GM12891 (cell line): Measurements from ENCODE around the gene HSPA4.

Experiments
- DNase-seq: peaks from one replicate; pipeline ENCODE4 v3.0.0; 2011; ENCODE audit warnings: low spot score; ENCODE audit not compliant: insufficient read length
- FAIRE-seq: peaks from 2 replicates; lab custom pipeline; 2011; peaks lifted over from hg19 to GRCh38; lab: Jason Lieb, UNC
- PAX5 ChIP-seq: IDR thresholded peaks from 2 replicates; pipeline ENCODE4 v1.6.1; 2011; ENCODE audit warnings: low read length, moderate library complexity, mild to moderate bottlenecking; ENCODE audit not compliant: insufficient read depth, severe bottlenecking
- POLR2A ChIP-seq: IDR thresholded peaks from 2 replicates; pipeline ENCODE4 v1.6.1; 2011; ENCODE audit warnings: low read depth, low read length, control low read depth
- POLR2AphosphoS5 ChIP-seq: IDR thresholded peaks from 2 replicates; pipeline ENCODE4 v1.6.1; 2011; ENCODE audit warnings: low read depth, low read length, control low read depth
- POU2F2 ChIP-seq: IDR thresholded peaks from 2 replicates; pipeline ENCODE4 v1.6.1; 2011; ENCODE audit warnings: low read depth, mild to moderate bottlenecking, control low read depth, low read length, moderate library complexity
- SPI1 ChIP-seq: IDR thresholded peaks from 2 replicates; pipeline ENCODE4 v1.6.1; 2011; ENCODE audit warnings: low read depth, low read length, control low read depth
- TAF1 ChIP-seq: IDR thresholded peaks from 2 replicates; pipeline ENCODE4 v1.6.1; 2011; ENCODE audit warnings: low read depth, low read length, control low read depth

Gene HSPA4

GRCh38 chr5:133112026-133112660 lies 60.3 kb downstream of the HSPA4 start:
- no peak for DNase-seq
- no peak for FAIRE-seq
- TF ChIP-seq SPI1 (no peak), TAF1 (no peak), PAX5 (no peak), POLR2A (no peak), POU2F2 (no peak), POLR2AphosphoS5 (no peak)

GRCh38 chr5:133113331-133114061 lies 61.7 kb downstream of the HSPA4 start:
- TF ChIP-seq SPI1 (no peak), TAF1 (no peak), POLR2AphosphoS5 (no peak), POU2F2 (no peak)
- FAIRE-seq (no peak), DNase-seq (no peak)

GRCh38 chr5:133114166-133114932 lies 62.5 kb downstream of the HSPA4 start:
- FAIRE-seq (no peak), DNase-seq (no peak)
- TF ChIP-seq SPI1, result no peak
- no peak for TF ChIP-seq POLR2A
- TF ChIP-seq PAX5, result no peak
- TF ChIP-seq POU2F2, result no peak
- no peak for TF ChIP-seq POLR2AphosphoS5
- TF ChIP-seq TAF1, result no peak

- FAIRE-seq, result no peak
- no peak for TF ChIP-seq SPI1
- no peak for TF ChIP-seq POLR2AphosphoS5
- no peak for TF ChIP-seq POU2F2
- TF ChIP-seq PAX5, result no peak
- no peak for TF ChIP-seq TAF1
- no peak for TF ChIP-seq POLR2A
- DNase-seq, result no peak
Observed at GRCh38 chr5:133114933-133115310, 63.1 kb downstream of the HSPA4 start.

GRCh38 chr5:133116601-133117000 lies 64.8 kb downstream of the HSPA4 start:
- FAIRE-seq (no peak), DNase-seq (no peak)
- TF ChIP-seq PAX5 (no peak), POLR2AphosphoS5 (no peak), POU2F2 (no peak), SPI1 (no peak), POLR2A (no peak), TAF1 (no peak)

GRCh38 chr5:133117166-133117911 lies 65.5 kb downstream of the HSPA4 start:
- DNase-seq (no peak), FAIRE-seq (no peak)
- TF ChIP-seq POU2F2, result no peak

GRCh38 chr5:133117912-133118445 lies 66.2 kb downstream of the HSPA4 start:
- no peak for DNase-seq
- no peak for FAIRE-seq
- TF ChIP-seq POLR2A, result no peak
- no peak for TF ChIP-seq TAF1
- no peak for TF ChIP-seq POU2F2
- no peak for TF ChIP-seq PAX5
- TF ChIP-seq POLR2AphosphoS5, result no peak
- no peak for TF ChIP-seq SPI1

GRCh38 chr5:133118741-133119140 lies 66.9 kb downstream of the HSPA4 start:
- TF ChIP-seq POLR2A, result no peak
- TF ChIP-seq POLR2AphosphoS5, result no peak
- TF ChIP-seq POU2F2, result no peak
- TF ChIP-seq SPI1, result no peak
- no peak for TF ChIP-seq TAF1
- TF ChIP-seq PAX5, result no peak
- FAIRE-seq, result no peak

GRCh38 chr5:133119233-133119711 lies 67.5 kb downstream of the HSPA4 start:
- DNase-seq, result no peak
- FAIRE-seq, result no peak
- no peak for TF ChIP-seq TAF1
- TF ChIP-seq POU2F2, result no peak
- TF ChIP-seq POLR2AphosphoS5, result no peak

More at GRCh38 chr5:133118741-133119140, 66.9 kb downstream of the HSPA4 start:
- DNase-seq, result no peak
